K562 (cell line): ENCODE results near the gene SCARB2.

ENCODE experiments used
- AFF4 ChIP-seq: sonication (generic); formaldehyde crosslinking; IDR thresholded peaks from 2 replicates; pipeline ENCODE4 v1.8.0; 2023; ENCODE audit warnings: mild to moderate bottlenecking, missing genetic modification reagents
- CEBPB ChIP-seq: fragments of 450-650 bp; IDR thresholded peaks from 2 replicates; pipeline ENCODE4 v1.6.1; 2016; ENCODE audit warnings: missing genetic modification characterization, missing compliant biosample characterization
- CTCF ChIP-seq, 3 experiments: IDR thresholded peaks in 2 of 3; conservative IDR thresholded peaks in 1 of 3; 2 replicates each; pipeline ENCODE4 v1.5.1; 2011 to 2012; ENCODE audit warnings: low read length in 3 of 3, mild to moderate bottlenecking in 3 of 3, control low read depth in 2 of 3, improper control_type of control experiment in 1 of 3, inconsistent platforms in 1 of 3, low read depth in 1 of 3, mixed read lengths in 1 of 3, moderate library complexity in 1 of 3; ENCODE audit not compliant: insufficient read depth in 2 of 3
- HMGXB4 ChIP-seq: sonication (generic); formaldehyde crosslinking; IDR thresholded peaks from 2 replicates; pipeline ENCODE4 v1.8.1; 2023; ENCODE audit warnings: mild to moderate bottlenecking, missing genetic modification reagents
- NBN ChIP-seq: fragments of 450-650 bp; IDR thresholded peaks from 2 replicates; pipeline ENCODE4 v1.6.1; 2016; ENCODE audit warnings: low read depth, mild to moderate bottlenecking
- POLR2A ChIP-seq: fragments of 450-650 bp; conservative IDR thresholded peaks from 2 replicates; pipeline ENCODE4 v1.6.1; 2016
- SAP30 ChIP-seq: fragments of 200-600 bp; sonication (generic); IDR thresholded peaks from 2 replicates; pipeline ENCODE4 v1.6.1; 2012; ENCODE audit warnings: borderline replicate concordance, low read depth, mild to moderate bottlenecking, moderate library complexity, low read length, control low read depth, inconsistent platforms; ENCODE audit not compliant: insufficient read depth, poor library complexity, severe bottlenecking
- SNRNP70 ChIP-seq: fragments of 200-400 bp; formaldehyde crosslinking; optimal IDR thresholded peaks from 2 replicates; pipeline ENCODE3; 2017; ENCODE audit warnings: low read depth, low read length
- YY1 ChIP-seq, 3 experiments: IDR thresholded peaks; 2 replicates each; pipeline ENCODE4 v1.6.1; 2011; ENCODE audit warnings: low read length in 2 of 3, mild to moderate bottlenecking in 2 of 3, moderate library complexity in 2 of 3, borderline replicate concordance in 1 of 3, control low read depth in 1 of 3, low read depth in 1 of 3; ENCODE audit not compliant: insufficient read depth in 3 of 3, insufficient replicate concordance in 2 of 3, control insufficient read depth in 1 of 3, insufficient read length in 1 of 3; ENCODE audit errors: extremely low read depth in 1 of 3
- ZBTB43 ChIP-seq: sonication (generic); formaldehyde crosslinking; IDR thresholded peaks from 2 replicates; pipeline ENCODE4 v1.8.0; 2023; ENCODE audit warnings: mild to moderate bottlenecking, missing genetic modification reagents
- ZBTB49 ChIP-seq: sonication (generic); formaldehyde crosslinking; IDR thresholded peaks from 2 replicates; pipeline ENCODE4 v1.8.0; 2022; ENCODE audit warnings: missing genetic modification reagents, mild to moderate bottlenecking, borderline replicate concordance
- ZKSCAN1 ChIP-seq: fragments of 150-350 bp; IDR thresholded peaks from 2 replicates; pipeline ENCODE4 v1.6.1; 2016; ENCODE audit warnings: low read depth, low read length
- ZNF511 ChIP-seq: sonication (generic); formaldehyde crosslinking; IDR thresholded peaks from 2 replicates; pipeline ENCODE4 v1.8.0; 2022; ENCODE audit warnings: mild to moderate bottlenecking, missing genetic modification reagents
- ZNF512 ChIP-seq: IDR thresholded peaks from 2 replicates; pipeline ENCODE4 v1.6.1; 2016; ENCODE audit warnings: missing genetic modification characterization, missing compliant biosample characterization

GRCh38 chr4:76141241-76141640 lies 72.4 kb downstream of the SCARB2 start:
- TF ChIP-seq NBN, result no peak
- TF ChIP-seq ZBTB49 (CRISPR knock-in tag), result no peak
- no peak for TF ChIP-seq ZKSCAN1
- no peak for TF ChIP-seq HMGXB4 (CRISPR knock-in tag)
- no peak for TF ChIP-seq ZNF511 (CRISPR knock-in tag)
- TF ChIP-seq ZBTB43 (CRISPR knock-in tag), result no peak
- no peak for TF ChIP-seq POLR2A
- TF ChIP-seq CEBPB, result no peak
- TF ChIP-seq SNRNP70, result no peak
- TF ChIP-seq AFF4 (CRISPR knock-in tag), result no peak
- TF ChIP-seq YY1 (IDR thresholded peaks at IDR 0.05; ENCODE audit: borderline replicate concordance in 1 of 3, control insufficient read depth in 1 of 3, extremely low read depth in 1 of 3, insufficient read depth in 3 of 3, insufficient read length in 1 of 3, insufficient replicate concordance in 2 of 3, low read depth in 1 of 3, low read length in 2 of 3), result no peak
- TF ChIP-seq CTCF (IDR thresholded peaks at IDR 0.05 in 2 of 3, conservative IDR thresholded peaks at IDR 0.05 in 1 of 3; ENCODE audit: insufficient read depth in 2 of 3, low read depth in 1 of 3, low read length in 3 of 3), result no peak
- TF ChIP-seq SAP30, result no peak
- TF ChIP-seq ZNF512, result no peak
